Measurements from ENCODE around the gene PCNX1. TPM values are rescaled to one million over a fixed set of nuclear protein-coding genes. Genes with fewer than 3 reads are reported as not detected.
"Not testable (repeated sequence)": the region's sequence is repeated elsewhere in the genome, so short reads cannot be mapped to it uniquely, and the experiment has no call there.

The PCNX1 gene
- total RNA-seq, 4 donors from 2014 or later: 47.1 to 73.6 (median 66.2) TPM

GRCh38 chr14:70871863-70872677, 35.2 kb upstream of the PCNX1 start:
- Histone ChIP-seq H3K4me3 (no peak overlapping the region), H3K27ac (no peak overlapping the region), H3K9me3 (peaks cover 0 to 15% (median 0%) of the 10 kb centered on the region in 3 donors), H3K27me3 (no peaks in the 10 kb centered on the region), H3K36me3 (no peaks in the 10 kb centered on the region), H3K4me1 (no peaks in the 10 kb centered on the region)
- ATAC-seq: no peak
- no peak for TF ChIP-seq EP300 (IDR thresholded peaks at IDR 0.05)
- no peak for TF ChIP-seq POLR2AphosphoS5 (IDR thresholded peaks at IDR 0.05)
- TF ChIP-seq CTCF (IDR thresholded peaks at IDR 0.05): no peak
- WGBS, 2 donors (ENCODE audit: low coverage in 1 of 2): 76 to 78% methylated on average over 5 to 7 of the region's 10 CpGs

- TF ChIP-seq CTCF (IDR thresholded peaks at IDR 0.05): no peak
- TF ChIP-seq POLR2A (IDR thresholded peaks at IDR 0.05): no peak
- TF ChIP-seq EP300 (IDR thresholded peaks at IDR 0.05): no peak
- no peak for TF ChIP-seq POLR2AphosphoS5 (IDR thresholded peaks at IDR 0.05)
- Histone ChIP-seq H3K36me3 (no peaks in the 10 kb centered on the region), H3K4me3 (no peak overlapping the region), H3K27ac (no peak overlapping the region), H3K27me3 (no peaks in the 10 kb centered on the region), H3K4me1 (no peaks in the 10 kb centered on the region), H3K9me3 (peaks cover 0 to 15% (median 0%) of the 10 kb centered on the region in 3 donors)
- WGBS, 2 donors (ENCODE audit: low coverage in 1 of 2): 83% methylated on average over 1 of the region's 1 CpG; no CpG with 5 or more reads in 1 of the 2 donors
- no peak for ATAC-seq
These were observed 34.6 kb upstream of the PCNX1 start for GRCh38 chr14:70872678-70873020.

- WGBS, 2 donors (ENCODE audit: low coverage in 1 of 2): 58 to 80% methylated on average over 1 to 2 of the region's 4 CpGs
- H3K27me3 ChIP-seq: no peaks in the 10 kb centered on the region
- no peak for ATAC-seq
- TF ChIP-seq CTCF (IDR thresholded peaks at IDR 0.05) (peak in 2 of 4 experiments; percentile 37 to 38), POLR2A (IDR thresholded peaks at IDR 0.05) (no peak)
- H3K27ac ChIP-seq: no peak overlapping the region
- H3K36me3 ChIP-seq: no peaks in the 10 kb centered on the region
- no peak overlapping the region for H3K4me3 ChIP-seq
- H3K9me3 ChIP-seq: peaks cover 0 to 15% (median 0%) of the 10 kb centered on the region in 3 donors
- H3K4me1 ChIP-seq: no peaks in the 10 kb centered on the region
These were observed 33.6 kb upstream of the PCNX1 start for GRCh38 chr14:70873627-70874026.

- not testable (repeated sequence) for H3K9me3 ChIP-seq, ATAC-seq, H3K4me1 ChIP-seq, H3K27me3 ChIP-seq, H3K36me3 ChIP-seq, H3K4me3 ChIP-seq, H3K27ac ChIP-seq
- WGBS, 2 donors (ENCODE audit: low coverage in 1 of 2): 76 to 88% methylated on average over 6 of the region's 6 CpGs
These were observed 31.3 kb upstream of the PCNX1 start for GRCh38 chr14:70875811-70876460.

- ATAC-seq: no peak
- TF ChIP-seq CTCF (IDR thresholded peaks at IDR 0.05): no peak
- no peak for TF ChIP-seq EP300 (IDR thresholded peaks at IDR 0.05)
- no peak for TF ChIP-seq POLR2AphosphoS5 (IDR thresholded peaks at IDR 0.05)
- TF ChIP-seq POLR2A (IDR thresholded peaks at IDR 0.05): no peak
- Histone ChIP-seq H3K27me3 (no peaks in the 10 kb centered on the region), H3K9me3 (no peaks in the 10 kb centered on the region), H3K4me3 (no peak overlapping the region), H3K4me1 (no peaks in the 10 kb centered on the region), H3K27ac (no peak overlapping the region), H3K36me3 (no peaks in the 10 kb centered on the region)
- WGBS, 2 donors (ENCODE audit: low coverage in 1 of 2): 6 to 20% methylated on average over 1 of the region's 1 CpG
These were observed 27.8 kb upstream of the PCNX1 start for GRCh38 chr14:70879448-70879847.

GRCh38 chr14:70880888-70881287, 26.4 kb upstream of the PCNX1 start:
- not testable (repeated sequence) for H3K27me3 ChIP-seq, H3K36me3 ChIP-seq, ATAC-seq, H3K9me3 ChIP-seq, H3K4me1 ChIP-seq, H3K27ac ChIP-seq, H3K4me3 ChIP-seq
- 86% methylated on average over 1 of the region's 1 CpG; no CpG with 5 or more reads in 1 of the 2 donors for WGBS, 2 donors (ENCODE audit: low coverage in 1 of 2)
